Ovary (tissue), 9 donors: ENCODE results near the gene IGFL2. TPM values are rescaled to one million over a fixed set of nuclear protein-coding genes. Genes with fewer than 3 reads are reported as not detected.

Experiments
- DNase-seq, 5 donors: peaks; one replicate each; pipeline ENCODE4 v3.0.0-alpha.2; 2019 to 2020
- H3K27ac ChIP-seq, 2 donors: fragments of 200-600 bp; one replicate each; pipeline versions ENCODE4 v1.5.1 to v1.8.0; 2019 to 2022
- H3K27me3 ChIP-seq: fragments of 200-600 bp; one replicate; pipeline ENCODE4 v1.8.0; 2022
- H3K36me3 ChIP-seq: fragments of 200-600 bp; sonication (generic); one replicate; pipeline ENCODE4 v1.5.1; 2019
- H3K4me1 ChIP-seq: one replicate; pipeline ENCODE4 v1.8.1; 2013; ENCODE audit warnings: mild to moderate bottlenecking, moderate library complexity; ENCODE audit not compliant: insufficient read depth
- H3K4me3 ChIP-seq: fragments of 200-600 bp; sonication (generic); one replicate; pipeline ENCODE4 v1.5.1; 2017
- H3K9me3 ChIP-seq, 2 donors: fragments of 200-600 bp in 1 of 2; sonication (generic) in 1 of 2; one replicate each; pipeline versions ENCODE4 v1.5.1 to v1.8.1; 2013 to 2019; ENCODE audit warnings: mild to moderate bottlenecking in 1 of 2, moderate library complexity in 1 of 2
- EP300 ChIP-seq: sonication (generic); formaldehyde crosslinking; IDR thresholded peaks from one replicate; pipeline ENCODE4 v1.6.1; 2017; ENCODE audit warnings: antibody characterized with exemption
- POLR2A ChIP-seq: fragments of 450-650 bp; IDR thresholded peaks from one replicate; pipeline ENCODE4 v1.6.1; 2017; ENCODE audit warnings: antibody characterized with exemption, mild to moderate bottlenecking, moderate library complexity
- WGBS, 3 donors: extraction: QIAGEN DNeasy Blood & Tissue Kit in 1 of 3; methylation state at CpG; one replicate each; pipeline versions ENCODE4 v1.1.5 to v1.1.7; 2013 to 2017; 5-methylcytosine and 5-hydroxymethylcytosine counted together
- intact Hi-C, 4 donors: fragments of 100-400 bp; cut with DNase I; formaldehyde crosslinking; loops; one replicate each; pipeline versions ENCODE4 v1.11.0 to v1.15.1; 2022 to 2023
- polyA plus RNA-seq, 2 donors: library from polyadenylated mRNA; stranded (reverse); fragments of 200-250 nt in 1 of 2; fragments of 350-450 nt in 1 of 2; fragmentation: Illumina TruSeq in 1 of 2; extraction: RNeasy Lipid Tissue Mini Kit (QIAGEN cat#74804) in 1 of 2; gene quantifications; one replicate each; pipeline ENCODE4 v1.2.3, GENCODE V29; 2013 to 2014
- total RNA-seq, 7 donors: library from RNA; depleted of rRNA in 2 of 7; stranded (reverse); fragments of >200 nt in 2 of 7; fragmentation: NEBNext Ultra II Directional in 3 of 7; extraction: Animal tissue kit (Norgen Biotek cat#: 25700) in 3 of 7; gene quantifications; one replicate each; pipeline versions ENCODE4 v1.1.0 to v1.2.4, GENCODE V29; 2016 to 2023
- TF ChIP-seq, protein P1 (sequence below), 3 donors: fragments of 450-650 bp in 2 of 3; fragments of 200-600 bp in 1 of 3; IDR thresholded peaks; one replicate each; pipeline versions ENCODE4 v1.5.1 to v1.8.0; 2016 to 2022; ENCODE audit warnings: antibody characterized with exemption in 3 of 3, mild to moderate bottlenecking in 1 of 3
- donor health status: DM: no; HTN: no; CAD: no; lungs with moderate emphysema.
- donor health status: DM: no; HTN: no; CAD: no.
- donor health status: Bipolar disorder and iron deficiency.
- donor health status: DM: yes; HTN: yes; CAD: no.
- donor health status: DM: no; HTN: no; CAD: no.
- donor health status: DM: yes; HTN: yes; CAD: no.

The IGFL2 gene
- total and polyA plus RNA-seq, 9 donors, result 0.23 to 0.27 TPM; not detected in 7

DNA sequence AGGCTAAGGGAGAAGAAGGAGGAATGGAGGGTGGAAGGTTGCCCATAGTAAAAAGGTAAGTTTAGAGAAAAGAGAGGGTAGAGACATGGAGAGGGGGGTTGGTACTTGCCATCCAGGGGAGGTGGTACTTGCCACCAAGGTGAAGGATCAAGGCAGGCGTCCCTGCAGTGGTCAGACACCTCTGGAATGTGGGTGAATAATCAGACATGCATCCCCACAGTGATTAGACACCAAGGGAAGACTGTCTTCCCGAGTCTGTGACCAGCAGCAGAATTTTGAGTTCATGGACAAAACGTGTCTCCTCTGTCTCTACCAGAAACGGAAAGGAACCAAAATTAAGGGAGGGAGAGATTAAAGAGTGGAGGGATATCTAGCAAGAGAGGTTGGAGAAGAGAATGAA is 54.4 kb downstream of the IGFL2 start:
- WGBS, 3 donors, result 49 to 63% (median 61%) methylated on average over 4 of the region's 4 CpGs
- H3K27me3 ChIP-seq, result no peaks in the 10 kb centered on the region
- no peaks in the 10 kb centered on the region for H3K4me1 ChIP-seq
- TF ChIP-seq EP300 (no peak), POLR2A (no peak)
- TF ChIP-seq, protein P1, sequence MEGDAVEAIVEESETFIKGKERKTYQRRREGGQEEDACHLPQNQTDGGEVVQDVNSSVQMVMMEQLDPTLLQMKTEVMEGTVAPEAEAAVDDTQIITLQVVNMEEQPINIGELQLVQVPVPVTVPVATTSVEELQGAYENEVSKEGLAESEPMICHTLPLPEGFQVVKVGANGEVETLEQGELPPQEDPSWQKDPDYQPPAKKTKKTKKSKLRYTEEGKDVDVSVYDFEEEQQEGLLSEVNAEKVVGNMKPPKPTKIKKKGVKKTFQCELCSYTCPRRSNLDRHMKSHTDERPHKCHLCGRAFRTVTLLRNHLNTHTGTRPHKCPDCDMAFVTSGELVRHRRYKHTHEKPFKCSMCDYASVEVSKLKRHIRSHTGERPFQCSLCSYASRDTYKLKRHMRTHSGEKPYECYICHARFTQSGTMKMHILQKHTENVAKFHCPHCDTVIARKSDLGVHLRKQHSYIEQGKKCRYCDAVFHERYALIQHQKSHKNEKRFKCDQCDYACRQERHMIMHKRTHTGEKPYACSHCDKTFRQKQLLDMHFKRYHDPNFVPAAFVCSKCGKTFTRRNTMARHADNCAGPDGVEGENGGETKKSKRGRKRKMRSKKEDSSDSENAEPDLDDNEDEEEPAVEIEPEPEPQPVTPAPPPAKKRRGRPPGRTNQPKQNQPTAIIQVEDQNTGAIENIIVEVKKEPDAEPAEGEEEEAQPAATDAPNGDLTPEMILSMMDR (IDR thresholded peaks at IDR 0.05), result no peak
- H3K36me3 ChIP-seq, result no peaks in the 10 kb centered on the region
- H3K9me3 ChIP-seq, result no peaks in the 10 kb centered on the region
- no peak overlapping the region for H3K4me3 ChIP-seq
- intact Hi-C loops, result no loop called here
- DNase-seq, result no peak
- no peak overlapping the region for H3K27ac ChIP-seq

DNA sequence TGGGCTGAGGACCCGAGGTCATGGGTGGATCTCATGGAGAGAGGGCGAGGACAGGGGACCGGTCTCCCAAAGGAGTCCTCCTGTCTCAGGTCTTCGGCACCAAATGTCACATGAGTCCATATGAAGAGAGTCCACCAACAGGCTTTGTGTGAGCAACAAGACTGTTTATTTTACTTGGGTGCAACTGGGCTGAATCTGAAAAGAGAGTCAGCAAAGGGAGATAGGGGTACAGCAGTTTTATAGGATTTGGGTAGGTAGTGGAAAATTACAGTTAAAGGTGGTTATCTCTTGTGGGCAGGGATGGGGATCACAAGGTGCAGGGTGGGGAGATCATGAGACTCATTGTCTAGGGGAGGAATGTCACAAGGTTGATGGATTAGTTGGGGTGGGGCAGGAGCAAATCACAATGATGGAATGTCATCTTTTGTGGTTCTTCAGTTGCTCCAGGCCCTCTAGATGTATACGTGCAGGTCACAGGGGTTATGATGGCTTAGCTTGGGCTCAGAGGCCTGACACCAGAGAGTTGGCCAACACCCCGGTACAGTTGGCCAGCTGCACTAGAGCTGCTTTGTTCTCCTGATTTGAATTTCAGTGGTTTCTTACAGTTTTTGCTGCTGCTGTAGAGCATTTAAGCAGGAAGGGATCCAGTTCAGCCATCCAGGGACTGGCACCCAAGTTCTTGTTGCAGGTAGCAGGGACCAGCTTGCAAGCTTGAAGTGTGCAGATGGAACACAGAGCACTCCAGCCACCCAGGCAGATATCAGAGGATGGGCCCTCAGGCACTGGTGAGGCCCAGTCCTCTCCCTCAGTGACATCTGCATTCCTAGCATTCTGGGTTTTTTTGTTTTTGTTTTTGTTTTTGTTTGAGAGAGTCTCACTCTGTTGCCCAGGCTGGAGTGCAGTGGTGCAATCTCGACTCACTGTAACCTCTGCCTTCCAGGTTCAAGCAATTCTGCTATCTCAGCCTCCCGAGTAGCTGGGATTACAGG is 55.1 kb downstream of the IGFL2 start:
- Histone ChIP-seq H3K27me3 (no peaks in the 10 kb centered on the region), H3K4me1 (no peaks in the 10 kb centered on the region), H3K9me3 (no peaks in the 10 kb centered on the region), H3K4me3 (no peak overlapping the region), H3K36me3 (no peaks in the 10 kb centered on the region), H3K27ac (no peak overlapping the region)
- TF ChIP-seq POLR2A (no peak), EP300 (no peak)
- TF ChIP-seq, protein P1 (IDR thresholded peaks at IDR 0.05), result no peak
- DNase-seq, result no peak
- intact Hi-C loops, result no loop called here
- WGBS, 3 donors, result 85 to 90% (median 85%) methylated on average over 8 of the region's 8 CpGs

DNA sequence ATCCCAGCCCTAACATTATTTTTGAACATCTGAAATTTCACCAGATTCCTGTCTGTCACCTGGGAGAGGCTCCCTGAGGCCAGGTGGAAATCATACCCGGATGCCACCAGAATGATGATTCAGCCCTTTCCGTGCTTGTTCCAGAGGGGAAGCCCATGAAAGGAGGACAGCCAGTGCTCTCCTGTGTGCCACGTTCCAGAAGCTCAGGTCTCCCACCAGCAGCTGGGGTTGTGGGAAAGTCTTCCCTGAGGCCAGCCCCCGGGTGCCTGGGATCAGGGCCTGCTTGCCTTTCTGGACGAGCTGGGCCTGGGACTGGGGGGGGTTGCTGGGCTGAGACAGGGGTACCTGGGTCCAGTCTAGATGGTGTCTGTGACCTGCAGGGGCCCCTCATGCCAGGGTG is 56.0 kb downstream of the IGFL2 start:
- Histone ChIP-seq H3K36me3 (no peaks in the 10 kb centered on the region), H3K27me3 (no peaks in the 10 kb centered on the region), H3K4me1 (no peaks in the 10 kb centered on the region), H3K9me3 (no peaks in the 10 kb centered on the region), H3K27ac (no peak overlapping the region), H3K4me3 (no peak overlapping the region)
- intact Hi-C loops, result no loop called here
- WGBS, 3 donors, result 72 to 79% (median 76%) methylated on average over 5 of the region's 5 CpGs
- TF ChIP-seq POLR2A, result no peak
- TF ChIP-seq, protein P1 (IDR thresholded peaks at IDR 0.05), result no peak
- no peak for TF ChIP-seq EP300
- no peak for DNase-seq

DNA sequence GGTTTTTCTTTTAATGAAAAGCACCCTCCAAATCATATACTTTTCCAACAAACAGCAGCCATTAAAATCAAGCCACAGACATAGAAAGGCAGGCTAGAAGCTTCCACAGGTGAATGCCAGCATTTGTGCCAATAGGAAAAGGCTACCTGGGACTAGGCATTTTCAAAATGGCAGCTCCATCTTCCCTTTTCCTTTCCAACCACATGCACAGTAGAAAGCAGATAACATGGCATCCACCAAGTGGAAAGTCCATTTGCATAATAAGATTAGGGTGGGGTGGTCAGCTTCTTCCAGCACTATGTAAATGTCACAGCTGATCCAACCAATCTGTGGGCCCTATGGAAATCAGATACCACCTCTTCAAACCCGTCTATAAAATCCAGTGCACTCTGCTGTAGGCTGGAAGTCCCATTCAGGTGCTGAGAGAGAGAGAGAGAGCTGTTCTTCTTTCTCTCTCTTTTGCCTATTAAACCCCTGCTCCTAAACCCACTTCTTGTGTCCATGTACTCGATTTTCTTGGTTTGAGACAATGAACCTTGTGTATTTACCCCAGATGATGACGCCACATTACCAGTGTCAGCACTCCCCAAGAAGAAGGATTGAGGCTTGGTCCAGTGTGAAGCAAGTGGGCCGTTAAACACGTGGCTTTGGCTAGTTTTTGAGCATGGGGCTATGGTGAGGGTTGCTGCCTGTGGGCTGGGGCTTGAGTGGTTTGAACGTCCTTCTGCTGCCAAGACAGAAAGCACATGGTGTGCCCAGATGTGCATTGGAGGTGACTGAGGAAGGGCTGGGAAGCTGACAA is 57.3 kb downstream of the IGFL2 start:
- Histone ChIP-seq H3K9me3 (no peaks in the 10 kb centered on the region), H3K27me3 (no peaks in the 10 kb centered on the region), H3K4me3 (no peak overlapping the region), H3K4me1 (no peaks in the 10 kb centered on the region), H3K27ac (no peak overlapping the region), H3K36me3 (no peaks in the 10 kb centered on the region)
- intact Hi-C loops, result no loop called here
- no peak for DNase-seq
- TF ChIP-seq, protein P1 (IDR thresholded peaks at IDR 0.05), result no peak
- TF ChIP-seq POLR2A (no peak), EP300 (no peak)
- 61 to 70% (median 65%) methylated on average over 6 of the region's 6 CpGs for WGBS, 3 donors
